K562 (cell line): ENCODE data around the gene ZC3H10. TPM values are rescaled to one million over a fixed set of nuclear protein-coding genes. Genes with fewer than 3 reads are reported as not detected.

ENCODE experiments used
- COPS2 ChIP-seq: fragments of 450-650 bp; conservative IDR thresholded peaks from 2 replicates; pipeline ENCODE4 v1.6.1; 2016; ENCODE audit warnings: mild to moderate bottlenecking, moderate library complexity
- CREM ChIP-seq: IDR thresholded peaks from 2 replicates; pipeline ENCODE4 v1.6.1; 2014; ENCODE audit warnings: antibody characterized with exemption, low read depth
- DIDO1 ChIP-seq: fragments of 450-650 bp; IDR thresholded peaks from 2 replicates; pipeline ENCODE4 v1.6.1; 2016; ENCODE audit warnings: low read depth, missing biosample characterization, missing genetic modification characterization
- E2F1 ChIP-seq: sonication (generic); formaldehyde crosslinking; IDR thresholded peaks from 2 replicates; pipeline ENCODE4 v1.8.1; 2023; ENCODE audit warnings: mild to moderate bottlenecking, missing genetic modification reagents, moderate library complexity
- E2F5 ChIP-seq: sonication (generic); formaldehyde crosslinking; IDR thresholded peaks from 2 replicates; pipeline ENCODE4 v1.8.0; 2022; ENCODE audit warnings: mild to moderate bottlenecking, missing genetic modification reagents
- E4F1 ChIP-seq: fragments of 250-450 bp; sonication (Bioruptor Pico); IDR thresholded peaks from 2 replicates; pipeline ENCODE4 v1.5.0; 2021; ENCODE audit warnings: mild to moderate bottlenecking, borderline replicate concordance
- ETS2 ChIP-seq: IDR thresholded peaks from 2 replicates; pipeline ENCODE4 v1.6.1; 2016; ENCODE audit warnings: borderline replicate concordance, missing genetic modification characterization, mild to moderate bottlenecking, moderate library complexity, missing compliant biosample characterization; ENCODE audit not compliant: poor library complexity, severe bottlenecking
- HMG20B ChIP-seq: fragments of 250-450 bp; sonication (Bioruptor Pico); IDR thresholded peaks from 2 replicates; pipeline ENCODE4 v1.5.0; 2021; ENCODE audit warnings: mild to moderate bottlenecking
- HMGXB4 ChIP-seq: sonication (generic); formaldehyde crosslinking; IDR thresholded peaks from 2 replicates; pipeline ENCODE4 v1.8.1; 2023; ENCODE audit warnings: mild to moderate bottlenecking, missing genetic modification reagents
- HNRNPUL1 ChIP-seq: fragments of 200-400 bp; formaldehyde crosslinking; IDR thresholded peaks from 2 replicates; pipeline ENCODE4 v1.6.1; 2017; ENCODE audit warnings: low read length
- LARP7 ChIP-seq: fragments of 450-650 bp; IDR thresholded peaks from 2 replicates; pipeline ENCODE4 v1.6.1; 2016
- NCOR1 ChIP-seq: fragments of 450-650 bp; IDR thresholded peaks from 2 replicates; pipeline ENCODE4 v1.6.1; 2016; ENCODE audit warnings: mild to moderate bottlenecking, moderate library complexity
- NEUROD1 ChIP-seq: fragments of 150-350 bp; IDR thresholded peaks from 2 replicates; pipeline ENCODE4 v1.6.1; 2014; ENCODE audit warnings: borderline replicate concordance, low read length, low read depth; ENCODE audit not compliant: partially characterized antibody
- OTX1 ChIP-seq: fragments of 450-650 bp; formaldehyde crosslinking; IDR thresholded peaks from 2 replicates; pipeline ENCODE4 v1.4.0; 2022; ENCODE audit warnings: mild to moderate bottlenecking
- PHTF2 ChIP-seq: fragments of 250-450 bp; sonication (Bioruptor Pico); IDR thresholded peaks from 2 replicates; pipeline ENCODE4 v1.5.0; 2021; ENCODE audit warnings: mild to moderate bottlenecking
- POLR2AphosphoS5 ChIP-seq: IDR thresholded peaks from 2 replicates; pipeline ENCODE4 v1.6.1; 2011; ENCODE audit warnings: mild to moderate bottlenecking, low read depth, low read length, moderate library complexity; ENCODE audit not compliant: control insufficient read depth, insufficient read depth
- STAT5B ChIP-seq: fragments of 250-450 bp; sonication (Bioruptor Pico); IDR thresholded peaks from 2 replicates; pipeline ENCODE4 v1.8.0; 2021; ENCODE audit warnings: mild to moderate bottlenecking, inconsistent platforms
- TARDBP ChIP-seq: fragments of 450-650 bp; IDR thresholded peaks from 2 replicates; pipeline ENCODE4 v1.6.1; 2016
- TEAD2 ChIP-seq: fragments of 450-650 bp; IDR thresholded peaks from 2 replicates; pipeline ENCODE4 v1.6.1; 2016; ENCODE audit warnings: missing genetic modification characterization, control low read depth, missing compliant biosample characterization
- ZBTB9 ChIP-seq: fragments of 450-650 bp; formaldehyde crosslinking; IDR thresholded peaks from 2 replicates; pipeline ENCODE4 v1.4.0; 2020; ENCODE audit warnings: mild to moderate bottlenecking, moderate library complexity
- ZC3H11A ChIP-seq: IDR thresholded peaks from 2 replicates; pipeline ENCODE4 v1.6.1; 2012; ENCODE audit warnings: low read depth, low read length, improper control_type of control experiment
- ZNF174 ChIP-seq: fragments of 250-450 bp; sonication (Bioruptor Pico); IDR thresholded peaks from 2 replicates; pipeline ENCODE4 v1.4.0; 2020; ENCODE audit warnings: mild to moderate bottlenecking
- ZNF695 ChIP-seq: fragments of 450-650 bp; formaldehyde crosslinking; IDR thresholded peaks from 2 replicates; pipeline ENCODE4 v1.4.0; 2020; ENCODE audit warnings: mild to moderate bottlenecking, moderate library complexity
- ZNF75A ChIP-seq: fragments of 450-650 bp; formaldehyde crosslinking; IDR thresholded peaks from 2 replicates; pipeline ENCODE4 v1.4.0; 2020; ENCODE audit warnings: mild to moderate bottlenecking
- polyA plus RNA-seq, 8 experiments: library from polyadenylated mRNA; depleted of rRNA in 4 of 8; stranded (reverse) in 5 of 8; unstranded in 3 of 8; fragments of >200 nt; fragmentation: Nextera tagmentation in 2 of 8; fragmentation: Illumina TruSeq in 1 of 8; extraction: Ambion mirVana in 2 of 8; extraction: Trizol in 1 of 8; gene quantifications; 2 replicates each; pipeline versions ENCODE4 v1.2.1 to v1.2.3, GENCODE V29; 2011 to 2014; ENCODE audit warnings: inconsistent platforms in 1 of 8, missing spikeins in 1 of 8
- total RNA-seq, 7 experiments: library from RNA; depleted of rRNA in 6 of 7; stranded (reverse); fragments of >200 nt in 6 of 7; fragmentation: Illumina TruSeq in 2 of 7; extraction: Trizol in 2 of 7; gene quantifications; 2 replicates each; pipeline versions ENCODE4 v1.2.1 to v1.2.3, GENCODE V29; 2011 to 2021; ENCODE audit warnings: low replicate concordance in 1 of 7

ZC3H10 gene
- total and polyA plus RNA-seq, 9 of the 15 experiments (the other 6 are each of a cell fraction or from before 2014, with no cell fraction given), result 0.31 to 4.1 (median 1.6) TPM

GRCh38 chr12:56119361-56119796 is 1.3 kb downstream of the ZC3H10 start (continued):
- TF ChIP-seq HMGXB4 (CRISPR knock-in tag), result no peak
- no peak for TF ChIP-seq CREM
- no peak for TF ChIP-seq LARP7
- no peak for TF ChIP-seq E2F5 (CRISPR knock-in tag)
- TF ChIP-seq NCOR1, result no peak
- no peak for TF ChIP-seq E4F1
- TF ChIP-seq HNRNPUL1, result no peak
- no peak for TF ChIP-seq HMG20B (CRISPR knock-in tag)
- TF ChIP-seq POLR2AphosphoS5, result peak; percentile 25; the same call in 1 of the 2 replicates
- TF ChIP-seq PHTF2 (CRISPR knock-in tag), result no peak
- TF ChIP-seq TEAD2 (tag), result 0 out of 2 replicates have a peak, but pooled peaks have one; percentile 15
- TF ChIP-seq TARDBP, result no peak
- TF ChIP-seq ZNF75A, result no peak
- TF ChIP-seq ZNF695 (CRISPR knock-in tag), result no peak
- TF ChIP-seq ZBTB9, result no peak
- TF ChIP-seq ZNF174 (CRISPR knock-in tag), result no peak
- no peak for TF ChIP-seq STAT5B (CRISPR knock-in tag)
- TF ChIP-seq E2F1 (CRISPR knock-in tag), result no peak
- no peak for TF ChIP-seq NEUROD1
- TF ChIP-seq ZC3H11A, result no peak
- no peak for TF ChIP-seq OTX1
- no peak for TF ChIP-seq ETS2 (tag)
- TF ChIP-seq DIDO1 (tag), result no peak
- no peak for TF ChIP-seq COPS2
